ENCODE measurements around the gene AGFG1. TPM values are rescaled to one million over a fixed set of nuclear protein-coding genes. Genes with fewer than 3 reads are reported as not detected.

Gene AGFG1
- total RNA-seq, 1 donor from 2014 or later = 70.3 TPM

GRCh38 chr2:227606476-227606875 lies 134.5 kb downstream of the AGFG1 start:
- DNase-seq (ENCODE audit: low read depth, low spot score) = no peak

GRCh38 chr2:227607941-227608340 lies 136.0 kb downstream of the AGFG1 start:
- no peak for DNase-seq (ENCODE audit: low read depth, low spot score)

- no peak for DNase-seq (ENCODE audit: low read depth, low spot score)
Observed at GRCh38 chr2:227608561-227609338, 136.8 kb downstream of the AGFG1 start.

GRCh38 chr2:227610123-227610522 lies 138.2 kb downstream of the AGFG1 start:
- DNase-seq (ENCODE audit: low read depth, low spot score) = no peak

Other genes starting within 250 kb of the AGFG1 start
- 55.5 and 58.7 TPM in 2 replicates for gene MFF, start 146.9 kb upstream of the AGFG1 start, total RNA-seq
- not detected in 2 replicates for gene TM4SF20, start 92.8 kb upstream of the AGFG1 start, total RNA-seq
- gene SCYGR1, start 84.2 kb upstream of the AGFG1 start, total RNA-seq = not detected in 2 replicates
- not detected in 2 replicates for gene SCYGR2, start 126.7 kb downstream of the AGFG1 start, total RNA-seq
- not detected in 2 replicates for gene SCYGR3, start 142.7 kb downstream of the AGFG1 start, total RNA-seq
- not detected in 2 replicates for gene SCYGR4, start 145.3 kb downstream of the AGFG1 start, total RNA-seq
- not detected in 2 replicates for gene SCYGR5, start 194.6 kb downstream of the AGFG1 start, total RNA-seq
- gene SLC19A3, start 245.9 kb downstream of the AGFG1 start, total RNA-seq = 0.07 and 0.39 TPM in 2 replicates